KOPT-K1 (cell line): Measurements from ENCODE around the gene GABBR2.
"Not testable (repeated sequence)": the region's sequence is repeated elsewhere in the genome, so short reads cannot be mapped to it uniquely, and the experiment has no call there.

Experiments
- H3K27ac ChIP-seq: fragments of 200-600 bp; sonication (generic); 2 replicates; pipeline ENCODE4 v1.5.1; 2016; ENCODE audit warnings: antibody characterized with exemption, mild to moderate bottlenecking, low read depth, low read length; ENCODE audit not compliant: poor library complexity, severe bottlenecking
- H3K36me3 ChIP-seq: fragments of 200-600 bp; sonication (generic); 2 replicates; pipeline ENCODE4 v1.5.1; 2017; ENCODE audit warnings: antibody characterized with exemption, mild to moderate bottlenecking, low read length, moderate library complexity; ENCODE audit not compliant: insufficient read depth
- H3K9me3 ChIP-seq: fragments of 200-600 bp; sonication (generic); 2 replicates; pipeline ENCODE4 v1.5.1; 2017; ENCODE audit warnings: antibody characterized with exemption, low read length, mild to moderate bottlenecking; ENCODE audit not compliant: insufficient read depth, poor library complexity, severe bottlenecking

The GABBR2 gene

DNA sequence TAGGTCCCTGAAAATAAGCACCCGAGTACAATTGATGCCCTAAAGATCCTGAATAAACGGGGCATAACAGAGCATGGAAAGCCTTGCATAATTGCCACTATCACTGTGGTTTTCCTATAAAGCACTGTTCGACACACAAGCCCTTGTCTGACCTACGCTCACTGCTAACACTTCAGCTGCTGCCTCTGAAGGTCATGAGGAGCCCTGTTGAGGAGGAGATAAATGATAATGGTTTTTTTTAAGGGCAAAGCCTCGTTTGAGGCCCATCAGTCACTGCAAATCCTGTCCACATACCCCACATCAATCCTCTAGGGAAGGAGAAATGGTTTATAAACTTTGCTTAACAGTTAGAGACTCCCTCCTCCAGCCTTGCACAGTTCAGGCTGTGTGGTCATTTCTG is 35.1 kb downstream of the GABBR2 start:
- Histone ChIP-seq H3K27ac (no peak overlapping the region), H3K9me3 (no peaks in the 10 kb centered on the region), H3K36me3 (no peaks in the 10 kb centered on the region)

DNA sequence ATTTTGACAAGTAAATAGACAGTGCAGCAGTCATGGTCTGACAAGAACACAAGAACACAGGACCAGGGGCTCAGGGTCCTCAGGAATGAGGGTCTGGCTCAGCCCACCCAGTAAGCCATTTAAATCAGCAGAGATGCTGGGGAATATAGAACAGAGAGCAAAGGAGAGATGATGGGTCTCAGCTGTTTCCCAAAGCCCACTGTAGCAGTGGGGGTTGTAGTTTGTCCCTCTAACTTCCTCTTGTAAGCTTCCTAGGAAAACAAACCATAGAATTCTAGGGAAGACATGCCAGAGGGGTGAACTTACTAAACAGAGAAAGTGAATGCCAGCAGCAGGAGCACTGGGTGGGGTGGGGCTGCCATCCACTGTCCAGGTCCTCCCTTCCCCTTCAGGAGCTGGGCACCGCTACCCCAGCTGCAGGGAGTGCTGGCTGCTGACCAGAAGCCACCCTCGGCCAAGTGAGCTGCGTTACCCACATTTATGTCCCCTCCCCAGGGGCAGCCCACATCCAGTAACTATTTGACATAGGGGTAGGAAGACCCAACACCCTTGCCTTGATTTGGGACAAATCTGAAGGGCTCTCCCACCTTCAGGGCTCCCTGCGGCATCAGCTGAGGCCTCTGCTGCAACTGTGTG is 41.6 kb downstream of the GABBR2 start:
- Histone ChIP-seq H3K9me3 (no peaks in the 10 kb centered on the region), H3K36me3 (no peaks in the 10 kb centered on the region), H3K27ac (no peak overlapping the region)

DNA sequence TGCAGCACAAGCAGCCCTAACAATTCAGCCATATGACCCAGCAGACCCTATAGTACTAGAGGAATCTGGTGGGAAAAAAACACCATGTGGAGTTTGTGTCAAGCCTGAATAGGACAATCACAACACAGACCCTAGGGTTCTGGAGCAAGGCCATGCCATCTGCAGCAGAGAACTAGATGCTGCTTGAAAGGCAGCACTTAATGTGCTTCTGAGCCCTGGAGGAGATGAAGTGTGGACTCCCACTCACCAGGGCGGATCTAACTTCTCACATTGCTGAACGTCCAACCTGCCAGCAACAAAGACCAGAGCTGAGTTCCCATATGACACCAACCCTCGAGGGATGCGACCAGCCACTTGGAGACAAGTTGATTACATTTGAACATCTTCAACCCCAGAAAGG is 43.2 kb downstream of the GABBR2 start:
- Histone ChIP-seq H3K9me3 (no peaks in the 10 kb centered on the region), H3K36me3 (no peaks in the 10 kb centered on the region), H3K27ac (no peak overlapping the region)

DNA sequence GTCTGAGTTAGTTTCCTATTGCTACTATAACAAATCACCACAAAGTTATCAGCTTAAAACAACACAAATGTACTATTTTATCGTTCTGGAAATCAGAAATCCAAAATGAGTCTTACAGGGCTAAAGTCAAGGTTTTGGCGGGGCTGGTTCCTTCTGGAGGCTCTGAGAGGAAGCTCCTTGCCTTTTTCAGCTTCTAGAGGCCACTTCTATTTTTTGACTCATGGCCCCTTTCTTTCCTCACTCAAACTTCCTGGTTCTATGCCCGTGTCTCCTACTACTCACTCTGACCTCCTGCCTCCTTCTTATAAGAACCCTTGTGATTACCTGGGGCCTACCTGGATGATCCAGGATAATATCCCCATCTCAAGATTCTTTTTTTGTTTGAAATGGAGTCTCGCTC is 48.2 kb downstream of the GABBR2 start:
- Histone ChIP-seq H3K9me3 (no peaks in the 10 kb centered on the region), H3K27ac (no peak overlapping the region), H3K36me3 (no peaks in the 10 kb centered on the region)

DNA sequence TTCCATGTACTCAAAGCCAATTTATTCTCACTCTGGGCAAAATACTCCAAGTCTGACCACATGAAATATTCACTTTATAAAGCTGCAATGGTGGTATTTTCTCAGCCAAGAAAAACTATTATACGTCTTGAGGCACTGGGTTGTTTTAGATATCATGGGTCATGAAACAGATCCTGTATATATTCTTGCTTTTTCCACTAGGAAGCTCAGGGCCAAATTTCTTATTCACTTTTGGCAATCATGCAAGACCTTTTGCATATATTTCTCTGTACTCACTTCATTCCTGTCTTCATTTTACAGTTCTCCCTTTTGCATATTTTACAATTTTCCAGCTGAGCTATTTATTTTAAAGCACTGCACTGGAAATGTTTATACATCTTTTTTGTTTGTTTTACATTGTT is 49.8 kb downstream of the GABBR2 start:
- no peak overlapping the region for H3K27ac ChIP-seq
- H3K36me3 ChIP-seq = no peaks in the 10 kb centered on the region
- H3K9me3 ChIP-seq = no peaks in the 10 kb centered on the region

DNA sequence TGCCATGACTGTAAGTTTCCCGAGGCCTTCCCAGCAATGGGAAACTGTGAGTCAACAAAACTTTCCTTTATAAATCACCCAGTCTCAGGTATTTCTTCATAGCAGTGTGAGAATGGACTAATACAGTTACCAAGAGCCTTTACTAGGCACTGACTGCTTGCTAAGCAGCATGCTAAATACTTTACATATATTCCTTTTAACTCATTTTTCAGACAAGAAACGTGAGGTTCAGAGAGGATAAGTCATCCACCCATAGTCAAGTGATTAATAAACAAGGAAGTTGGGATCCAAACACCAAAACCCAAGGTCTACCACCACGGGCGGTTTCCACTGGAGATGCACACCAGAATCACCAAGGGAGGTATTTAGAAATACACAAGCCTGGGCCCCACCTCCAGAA is 50.8 kb downstream of the GABBR2 start:
- Histone ChIP-seq H3K36me3 (no peaks in the 10 kb centered on the region), H3K27ac (no peak overlapping the region), H3K9me3 (no peaks in the 10 kb centered on the region)

DNA sequence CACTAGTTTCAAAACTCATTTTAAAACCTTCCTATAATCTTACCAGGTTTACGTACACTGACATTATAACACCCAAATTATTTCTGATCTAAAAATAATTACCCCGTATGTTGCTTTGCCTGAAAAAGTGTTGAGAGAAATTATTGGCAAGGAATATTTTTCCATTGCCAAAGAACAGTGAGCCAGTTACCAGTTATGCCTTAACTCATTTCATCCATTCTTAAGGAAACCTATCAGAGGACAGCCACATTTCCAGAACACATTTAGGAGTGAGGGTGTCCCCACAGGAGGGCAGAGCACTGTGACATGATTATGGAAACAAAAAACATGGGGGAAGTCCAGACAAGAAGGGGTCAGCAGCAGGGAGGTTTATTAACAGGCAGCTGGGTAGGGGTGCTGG is 52.2 kb downstream of the GABBR2 start:
- Histone ChIP-seq H3K27ac (no peak overlapping the region), H3K9me3 (no peaks in the 10 kb centered on the region)

DNA sequence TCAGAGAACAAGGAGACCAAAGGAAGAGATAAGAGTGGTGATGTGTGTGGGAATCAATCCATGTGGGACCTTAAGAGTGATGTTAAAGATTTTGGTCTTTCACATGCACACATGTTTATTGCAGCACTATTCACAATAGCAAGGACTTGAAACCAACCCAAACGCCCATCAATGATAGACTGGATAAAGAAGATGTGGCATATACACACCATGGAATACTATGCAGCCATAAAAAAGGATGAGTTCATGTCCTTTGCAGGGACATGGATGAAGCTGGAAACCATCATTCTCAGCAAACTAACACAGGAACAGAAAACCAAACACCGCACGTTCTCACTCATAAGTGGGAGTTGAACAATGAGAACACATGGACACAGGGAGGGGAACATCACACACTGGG is 53.3 kb downstream of the GABBR2 start:
- H3K9me3 ChIP-seq, H3K27ac ChIP-seq, H3K36me3 ChIP-seq: not testable (repeated sequence)

More for the DNA sequence above, 52.2 kb downstream of the GABBR2 start:
- H3K36me3 ChIP-seq = no peaks in the 10 kb centered on the region

DNA sequence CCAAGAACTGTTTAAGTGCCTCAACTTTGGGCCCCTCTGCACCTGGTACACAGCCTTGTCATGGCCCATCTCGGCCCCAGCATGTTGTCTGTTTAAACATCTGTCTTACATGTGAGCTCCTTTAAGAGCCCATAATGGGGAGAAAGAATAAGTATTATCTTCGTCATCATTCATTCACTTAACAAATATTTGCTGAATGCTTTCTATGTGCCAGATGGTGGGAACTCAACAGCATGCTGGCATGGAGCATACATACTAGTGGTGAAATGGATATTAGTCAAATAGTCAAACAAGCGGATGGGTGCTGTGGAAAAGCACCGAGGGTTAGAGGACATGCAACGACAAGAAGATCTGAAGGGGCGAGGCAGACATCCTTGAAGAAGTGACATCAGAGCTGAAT is 54.5 kb downstream of the GABBR2 start:
- Histone ChIP-seq H3K27ac (no peak overlapping the region), H3K36me3 (no peaks in the 10 kb centered on the region), H3K9me3 (no peaks in the 10 kb centered on the region)

DNA sequence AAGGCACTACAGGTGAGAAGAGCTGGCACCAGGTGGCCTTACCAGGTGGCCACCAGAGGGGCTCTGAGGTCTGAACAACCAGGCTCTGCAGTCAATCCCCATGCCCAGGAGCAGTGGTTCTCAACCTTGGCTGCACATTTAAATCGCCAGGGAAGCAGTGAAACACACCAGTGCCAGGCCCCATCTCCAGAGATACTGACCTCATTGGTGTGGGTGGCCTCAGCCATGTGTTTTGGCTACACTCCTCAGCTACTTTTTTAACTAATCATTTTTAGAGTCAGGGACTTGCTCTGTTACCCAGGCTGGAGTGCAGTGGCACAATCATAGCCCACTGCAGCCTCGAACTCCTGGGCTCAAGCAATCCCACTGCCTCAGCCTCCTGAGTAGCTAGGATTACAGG is 56.0 kb downstream of the GABBR2 start:
- Histone ChIP-seq H3K27ac (no peak overlapping the region), H3K36me3 (no peaks in the 10 kb centered on the region), H3K9me3 (no peaks in the 10 kb centered on the region)

DNA sequence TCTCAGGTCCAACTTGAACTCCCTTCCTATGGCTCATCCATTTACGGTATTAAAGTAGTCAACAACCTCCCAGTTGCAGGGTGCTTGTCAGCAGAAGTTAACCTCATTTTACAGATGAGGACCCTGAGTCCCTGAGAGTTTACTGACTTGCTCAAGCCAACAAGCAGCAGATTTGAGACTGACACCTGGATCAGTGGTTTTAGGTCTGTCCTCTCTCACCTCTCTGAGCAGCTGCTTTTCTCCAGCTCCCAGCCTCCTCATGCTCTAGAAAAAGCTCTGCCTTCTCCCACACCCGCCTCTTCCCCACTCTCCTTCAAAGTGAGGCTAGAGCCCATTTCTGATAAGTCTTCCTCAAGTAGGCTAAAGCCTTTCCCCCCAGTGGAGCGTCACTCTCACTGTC is 56.4 kb downstream of the GABBR2 start:
- Histone ChIP-seq H3K27ac (no peak overlapping the region), H3K9me3 (no peaks in the 10 kb centered on the region), H3K36me3 (no peaks in the 10 kb centered on the region)

DNA sequence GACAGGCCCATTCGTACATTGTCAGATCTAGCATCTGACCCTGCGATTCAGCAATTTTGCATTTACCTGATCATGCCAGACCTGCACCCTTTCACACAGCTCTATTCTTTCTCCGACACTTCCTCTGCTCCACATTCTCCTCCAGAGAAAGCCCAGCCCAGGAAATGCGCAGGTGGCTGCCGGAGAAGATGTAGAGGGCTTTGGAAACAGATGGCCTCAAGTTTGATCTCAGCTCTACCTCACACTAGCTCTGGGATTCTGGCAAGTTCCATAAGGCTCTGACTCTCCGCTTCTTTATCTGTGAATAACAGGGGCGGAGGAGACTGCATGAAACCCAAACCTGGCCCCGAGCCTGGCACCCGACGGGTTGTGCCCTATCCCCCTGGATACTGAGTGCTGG is 61.5 kb downstream of the GABBR2 start:
- no peak overlapping the region for H3K27ac ChIP-seq
- H3K36me3 ChIP-seq = no peaks in the 10 kb centered on the region
- H3K9me3 ChIP-seq = no peaks in the 10 kb centered on the region

DNA sequence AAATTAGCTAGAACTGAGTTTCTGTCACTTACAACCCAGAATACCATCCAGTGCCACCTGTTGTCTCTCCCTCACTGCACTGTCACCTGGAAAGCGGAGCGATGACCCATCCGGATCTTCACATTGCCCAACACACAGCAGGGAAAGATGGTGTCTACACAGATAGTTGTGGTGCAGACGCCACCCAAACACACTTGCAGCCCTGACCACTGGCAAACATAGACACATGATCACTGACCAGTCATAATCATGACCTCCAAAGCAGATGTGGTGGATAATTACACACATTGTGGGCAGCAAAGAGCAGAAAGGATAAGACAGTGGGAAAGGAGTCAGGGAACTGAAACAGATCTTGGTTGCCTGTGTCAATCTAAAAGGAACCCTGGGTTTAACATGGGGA is 64.7 kb downstream of the GABBR2 start:
- no peaks in the 10 kb centered on the region for H3K36me3 ChIP-seq
- H3K9me3 ChIP-seq = no peaks in the 10 kb centered on the region
- H3K27ac ChIP-seq = no peak overlapping the region

DNA sequence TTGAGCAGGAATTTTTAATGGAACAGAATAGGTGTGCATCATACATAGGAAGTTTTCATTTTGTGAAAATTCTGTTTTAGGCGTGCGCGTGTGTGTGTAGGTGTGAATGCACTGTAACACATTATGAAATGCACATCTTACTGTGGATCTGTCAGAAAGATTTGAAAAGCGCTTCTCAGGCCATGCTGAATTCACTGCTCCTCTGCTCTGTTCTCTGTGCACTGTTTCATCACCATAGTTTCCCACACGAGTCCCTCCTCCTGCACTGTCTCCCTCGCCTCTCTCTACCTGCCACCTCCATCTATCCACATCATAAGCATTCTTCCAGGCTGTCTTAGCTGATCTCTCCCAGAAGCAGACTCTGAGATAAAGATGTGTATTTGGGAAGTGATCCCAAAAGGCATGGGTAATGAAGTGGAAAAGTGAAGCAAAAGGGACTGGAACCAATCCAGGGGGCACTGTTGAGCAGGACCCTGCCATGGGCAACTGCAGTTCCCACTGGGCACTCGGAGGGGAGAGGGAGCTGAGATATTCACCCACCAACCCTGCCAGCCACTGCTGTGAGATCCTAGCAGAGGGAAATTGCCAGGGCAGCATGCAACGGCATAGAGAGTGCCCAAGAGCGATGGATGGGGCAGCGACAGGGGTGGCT is 65.9 kb downstream of the GABBR2 start:
- H3K27ac ChIP-seq = no peak overlapping the region
- no peaks in the 10 kb centered on the region for H3K9me3 ChIP-seq
- H3K36me3 ChIP-seq = no peaks in the 10 kb centered on the region

DNA sequence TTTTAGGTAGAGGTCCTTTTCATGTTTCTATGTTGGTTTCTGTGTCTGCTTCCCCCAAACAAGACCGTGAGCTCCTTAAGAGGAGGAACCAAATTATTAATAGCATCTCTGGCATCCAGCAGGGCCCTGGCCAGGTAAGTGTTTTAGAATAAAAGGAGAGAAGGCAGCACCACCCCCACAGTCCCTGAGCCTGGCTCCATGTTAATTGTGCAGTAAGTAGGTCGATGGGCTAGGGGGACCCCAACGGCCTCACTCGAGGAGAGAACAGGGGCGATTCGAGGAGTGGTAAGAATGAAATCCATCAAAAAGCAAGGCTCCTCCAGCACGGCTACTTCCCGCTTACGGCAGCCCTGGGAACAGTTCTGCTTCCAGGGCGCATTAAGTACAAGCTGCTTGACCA is 67.0 kb downstream of the GABBR2 start:
- H3K27ac ChIP-seq = no peak overlapping the region
- H3K9me3 ChIP-seq = no peaks in the 10 kb centered on the region
- no peaks in the 10 kb centered on the region for H3K36me3 ChIP-seq

DNA sequence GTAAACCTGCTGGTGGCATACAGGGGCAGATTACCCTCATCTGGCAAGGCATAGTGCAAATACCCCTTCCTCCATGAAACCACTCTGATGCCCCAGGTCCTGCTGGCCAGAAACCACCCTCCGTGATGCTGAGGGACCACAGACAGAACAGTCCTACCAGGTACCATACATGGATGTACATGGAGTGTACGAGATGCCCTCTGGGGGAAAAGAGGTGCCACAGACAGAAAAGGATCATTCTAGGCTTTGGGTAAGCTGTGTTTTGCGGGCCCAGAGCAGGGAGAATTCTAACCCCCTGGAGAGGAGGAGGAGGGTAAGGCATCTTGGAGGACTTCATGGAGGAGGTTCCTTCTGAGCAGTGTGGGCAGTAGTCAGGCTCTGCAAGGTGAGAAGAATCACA is 68.3 kb downstream of the GABBR2 start:
- Histone ChIP-seq H3K36me3 (no peaks in the 10 kb centered on the region), H3K9me3 (no peaks in the 10 kb centered on the region), H3K27ac (no peak overlapping the region)
